ENCODE data around the gene CARD18. TPM values are rescaled to one million over a fixed set of nuclear protein-coding genes. Genes with fewer than 3 reads are reported as not detected.
"Not testable (repeated sequence)": the region's sequence is repeated elsewhere in the genome, so short reads cannot be mapped to it uniquely, and the experiment has no call there.

The CARD18 gene
- total and polyA plus RNA-seq, 2 of the 13 experiments (the other 11 are each of a cell fraction or from before 2014, with no cell fraction given) = not detected

DNA sequence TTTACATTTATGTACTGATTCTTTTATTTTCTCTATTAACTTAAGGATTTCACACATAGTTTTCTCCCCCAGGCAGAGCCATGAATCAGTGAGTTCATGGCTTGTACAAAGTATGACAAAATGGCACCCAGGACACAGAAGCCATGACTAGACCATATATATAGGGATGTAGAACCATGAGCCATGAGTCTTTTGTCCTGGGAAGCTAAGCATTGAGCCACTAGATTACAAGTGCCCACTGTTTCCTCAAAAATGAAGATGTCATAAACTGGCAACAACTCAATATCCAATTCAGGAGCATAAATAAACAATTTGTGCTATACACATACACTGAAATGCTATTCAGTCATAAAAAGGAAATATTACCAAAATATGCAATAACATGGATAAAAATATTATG is 36.2 kb downstream of the CARD18 start:
- Histone ChIP-seq H3K79me2 (ENCODE audit: insufficient read depth, low read length) (no peaks in the 10 kb centered on the region), H3K27me3 (ENCODE audit: control insufficient read depth in 1 of 2, insufficient read depth in 2 of 2, low read length in 2 of 2) (no peaks in the 10 kb centered on the region; a peak in 1 of 5 replicates), H3K27ac (ENCODE audit: extremely low read length, insufficient read depth, low read length) (no peak overlapping the region), H4K20me1 (ENCODE audit: insufficient read depth, low read length) (no peaks in the 10 kb centered on the region), H3K4me1 (ENCODE audit: insufficient read depth, low read length) (no peaks in the 10 kb centered on the region), H3K36me3 (replicated peaks in 1 of 2; ENCODE audit: control insufficient read depth in 1 of 2, insufficient read depth in 2 of 2, low read length in 2 of 2) (no peaks in the 10 kb centered on the region), H3K9ac (ENCODE audit: insufficient read depth, low read depth, low read length) (no peak overlapping the region), H3K4me2 (ENCODE audit: low read depth, low read length) (no peak overlapping the region), H3K4me3 (replicated peaks in 1 of 3; ENCODE audit: insufficient read depth in 1 of 3, low read depth in 2 of 3, low read length in 3 of 3) (no peak overlapping the region), H3K9me3 (ENCODE audit: low read length) (no peaks in the 10 kb centered on the region), H2AFZ (ENCODE audit: low read length) (no peak overlapping the region)
- intact Hi-C loops (cut with micrococcal nuclease; ENCODE audit: unreplicated experiment) (no loop called here), in situ Hi-C loops (cut with HindIII; ENCODE audit: extremely low pct_ligation_motif_present, low pct_unique_long_range_greater_than_20kb) (no loop called here)
- CTCF ChIA-PET (ENCODE audit: low intra/inter-chr PET ratio, low total read pairs) = no interaction called here
- FAIRE-seq = no peak
- TF ChIP-seq ZNF44 (CRISPR knock-in tag; IDR thresholded peaks at IDR 0.05) (no peak), TP53 (CRISPR knock-in tag; conservative IDR thresholded peaks at IDR 0.05) (no peak), PLSCR1 (CRISPR knock-in tag; IDR thresholded peaks at IDR 0.05; ENCODE audit: borderline replicate concordance) (no peak), ZNF737 (CRISPR knock-in tag; IDR thresholded peaks at IDR 0.05; ENCODE audit: borderline replicate concordance) (no peak)
- TF ChIP-seq, protein P1, sequence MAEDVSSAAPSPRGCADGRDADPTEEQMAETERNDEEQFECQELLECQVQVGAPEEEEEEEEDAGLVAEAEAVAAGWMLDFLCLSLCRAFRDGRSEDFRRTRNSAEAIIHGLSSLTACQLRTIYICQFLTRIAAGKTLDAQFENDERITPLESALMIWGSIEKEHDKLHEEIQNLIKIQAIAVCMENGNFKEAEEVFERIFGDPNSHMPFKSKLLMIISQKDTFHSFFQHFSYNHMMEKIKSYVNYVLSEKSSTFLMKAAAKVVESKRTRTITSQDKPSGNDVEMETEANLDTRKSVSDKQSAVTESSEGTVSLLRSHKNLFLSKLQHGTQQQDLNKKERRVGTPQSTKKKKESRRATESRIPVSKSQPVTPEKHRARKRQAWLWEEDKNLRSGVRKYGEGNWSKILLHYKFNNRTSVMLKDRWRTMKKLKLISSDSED (CRISPR knock-in tag; IDR thresholded peaks at IDR 0.05) = no peak
- no peak for ATAC-seq
- BruUV-seq (replicated peaks) = no TSS peak
- no peak for DNase-seq (ENCODE audit: low spot score)
- POLR2A ChIA-PET = no interaction called here

DNA sequence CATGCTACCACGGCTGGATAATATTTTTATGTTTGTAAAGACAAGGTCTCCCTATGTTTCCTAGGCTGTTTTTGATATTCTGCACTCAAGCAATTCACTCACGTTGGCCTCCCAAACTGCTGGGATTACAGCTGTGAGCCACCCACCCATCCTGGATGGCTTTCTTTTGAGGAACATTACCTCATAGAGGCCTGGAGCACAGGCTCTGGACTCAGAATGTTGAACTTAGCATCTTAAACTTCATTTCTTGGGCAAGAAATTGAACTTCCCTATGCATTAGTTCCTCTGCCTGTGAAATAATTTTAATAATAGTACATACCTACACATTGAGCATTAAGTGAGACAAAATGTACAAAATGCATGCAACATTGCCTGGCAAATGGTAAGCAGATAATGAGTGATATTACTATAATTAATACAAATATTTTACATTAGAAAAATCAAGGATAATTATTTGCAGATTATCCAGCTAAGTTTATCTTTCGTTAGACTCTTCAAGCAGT is 37.4 kb downstream of the CARD18 start:
- H3K79me2 ChIP-seq (ENCODE audit: insufficient read depth, low read length); H3K36me3 ChIP-seq (replicated peaks in 1 of 2; ENCODE audit: control insufficient read depth in 1 of 2, insufficient read depth in 2 of 2, low read length in 2 of 2); H3K4me1 ChIP-seq (ENCODE audit: insufficient read depth, low read length); H3K4me3 ChIP-seq (replicated peaks in 1 of 3; ENCODE audit: insufficient read depth in 1 of 3, low read depth in 2 of 3, low read length in 3 of 3); ATAC-seq; intact Hi-C loops (cut with micrococcal nuclease; ENCODE audit: unreplicated experiment); CTCF ChIA-PET (ENCODE audit: low intra/inter-chr PET ratio, low total read pairs); in situ Hi-C loops (cut with HindIII; ENCODE audit: extremely low pct_ligation_motif_present, low pct_unique_long_range_greater_than_20kb); H3K9me3 ChIP-seq (ENCODE audit: low read length); H3K4me2 ChIP-seq (ENCODE audit: low read depth, low read length); BruUV-seq (replicated peaks); H3K27ac ChIP-seq (ENCODE audit: extremely low read length, insufficient read depth, low read length); H4K20me1 ChIP-seq (ENCODE audit: insufficient read depth, low read length); H2AFZ ChIP-seq (ENCODE audit: low read length); H3K9ac ChIP-seq (ENCODE audit: insufficient read depth, low read depth, low read length); DNase-seq (ENCODE audit: low spot score); FAIRE-seq; H3K27me3 ChIP-seq (ENCODE audit: control insufficient read depth in 1 of 2, insufficient read depth in 2 of 2, low read length in 2 of 2); POLR2A ChIA-PET: not testable (repeated sequence)
- WGBS (ENCODE audit: low lambda C conversion rate) = 7% methylated on average over 3 of the region's 3 CpGs

Measured in HepG2 (cell line).